GM18951 (cell line): ENCODE results near the gene PRKAG2.

Source experiments
- POLR2A ChIP-seq: IDR thresholded peaks from 4 replicates; pipeline ENCODE4 v1.6.1; 2011; ENCODE audit warnings: mild to moderate bottlenecking; ENCODE audit not compliant: insufficient read length, insufficient read depth; ENCODE audit errors: extremely low read depth
- in situ Hi-C: fragments of 300-500 bp; cut with MboI; formaldehyde crosslinking; loops from one replicate; pipeline ENCODE4 v1.12.0; 2022; ENCODE audit warnings: low sequenced_read_pairs, mixed read lengths, inconsistent platforms; ENCODE audit not compliant: unreplicated experiment

The PRKAG2 gene

GRCh38 chr7:151631953-151632749 lies 244.8 kb downstream of the PRKAG2 start:
- in situ Hi-C loops: no loop called here
- TF ChIP-seq POLR2A: peak; percentile 58

- no peak for TF ChIP-seq POLR2A
- in situ Hi-C loops: no loop called here
These were observed 245.4 kb downstream of the PRKAG2 start for GRCh38 chr7:151631570-151631952.

- no peak for TF ChIP-seq POLR2A
- in situ Hi-C loops: no loop called here
These were observed 245.9 kb downstream of the PRKAG2 start for GRCh38 chr7:151630851-151631569.

GRCh38 chr7:151630358-151630757 lies 246.6 kb downstream of the PRKAG2 start:
- in situ Hi-C loops: no loop called here
- no peak for TF ChIP-seq POLR2A

GRCh38 chr7:151629713-151630272 lies 247.1 kb downstream of the PRKAG2 start:
- TF ChIP-seq POLR2A: no peak

GRCh38 chr7:151628846-151629604 lies 247.9 kb downstream of the PRKAG2 start:
- no peak for TF ChIP-seq POLR2A
- in situ Hi-C loops: no loop called here

More at GRCh38 chr7:151629713-151630272, 247.1 kb downstream of the PRKAG2 start:
- in situ Hi-C loops: no loop called here

- in situ Hi-C loops: no loop called here
- no peak for TF ChIP-seq POLR2A
These were observed 250.3 kb downstream of the PRKAG2 start for GRCh38 chr7:151626422-151627115.

- TF ChIP-seq POLR2A: no peak
These were observed 251.3 kb downstream of the PRKAG2 start for GRCh38 chr7:151625606-151626005.

GRCh38 chr7:151624246-151624928 lies 252.5 kb downstream of the PRKAG2 start:
- no peak for TF ChIP-seq POLR2A
- in situ Hi-C loops: no loop called here

More at GRCh38 chr7:151625606-151626005, 251.3 kb downstream of the PRKAG2 start:
- in situ Hi-C loops: no loop called here

GRCh38 chr7:151623766-151624165 lies 253.1 kb downstream of the PRKAG2 start:
- no peak for TF ChIP-seq POLR2A
- in situ Hi-C loops: no loop called here

GRCh38 chr7:151621961-151622360 lies 255.0 kb downstream of the PRKAG2 start:
- in situ Hi-C loops: no loop called here
- TF ChIP-seq POLR2A: no peak
